Nephron (organoid): ENCODE results near the gene PPP2R5E.
"Not testable (repeated sequence)": the region's sequence is repeated elsewhere in the genome, so short reads cannot be mapped to it uniquely, and the experiment has no call there.

Experiments used
- H3K27ac Mint-ChIP-seq, 3 experiments: 2 replicates each; pipeline ENCODE4 v1.8.0; 2020; ENCODE audit warnings: mixed read lengths in 3 of 3, mild to moderate bottlenecking in 2 of 3, moderate library complexity in 1 of 3
- H3K27me3 Mint-ChIP-seq: 2 replicates; pipeline ENCODE4 v1.8.0; 2021; ENCODE audit warnings: low read depth, mild to moderate bottlenecking, moderate library complexity, mixed read lengths
- H3K36me3 Mint-ChIP-seq: 2 replicates; pipeline ENCODE4 v1.8.0; 2020; ENCODE audit warnings: low read depth, mixed read lengths
- H3K4me1 Mint-ChIP-seq: 2 replicates; pipeline ENCODE4 v1.8.0; 2020; ENCODE audit warnings: mixed read lengths
- H3K4me3 Mint-ChIP-seq, 3 experiments: 2 replicates each; pipeline ENCODE4 v1.8.0; 2020; ENCODE audit warnings: mild to moderate bottlenecking in 3 of 3, mixed read lengths in 3 of 3, moderate library complexity in 2 of 3
- H3K9me3 Mint-ChIP-seq: 2 replicates; pipeline ENCODE4 v1.8.0; 2020; ENCODE audit warnings: mixed read lengths
- TF ChIP-seq, protein P1 (sequence below), 3 experiments: fragments of 200-600 bp; sonication (generic); IDR thresholded peaks; one replicate each; pipeline ENCODE4 v1.5.0; 2021; ENCODE audit warnings: antibody characterized with exemption in 3 of 3; ENCODE audit not compliant: unreplicated experiment in 3 of 3

Gene PPP2R5E

DNA sequence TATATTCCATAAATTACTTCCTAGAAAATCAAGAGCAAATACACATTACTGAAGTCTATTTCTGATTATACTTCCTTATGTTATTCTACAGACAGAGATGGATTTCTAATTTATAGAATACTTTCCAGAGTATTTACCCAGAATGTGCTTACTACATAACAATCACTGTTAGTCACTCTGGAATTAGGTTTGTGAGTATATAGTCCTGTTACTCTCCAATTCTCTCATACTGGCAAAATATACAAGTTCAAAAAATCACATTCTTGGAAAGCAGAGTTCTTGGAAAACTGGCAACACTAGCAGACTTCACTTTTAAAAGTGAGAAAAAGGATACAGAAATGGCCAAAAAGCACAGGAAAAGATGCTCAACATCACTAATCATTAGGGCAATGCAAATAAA is 7.3 kb downstream of the PPP2R5E start:
- TF ChIP-seq, protein P1, sequence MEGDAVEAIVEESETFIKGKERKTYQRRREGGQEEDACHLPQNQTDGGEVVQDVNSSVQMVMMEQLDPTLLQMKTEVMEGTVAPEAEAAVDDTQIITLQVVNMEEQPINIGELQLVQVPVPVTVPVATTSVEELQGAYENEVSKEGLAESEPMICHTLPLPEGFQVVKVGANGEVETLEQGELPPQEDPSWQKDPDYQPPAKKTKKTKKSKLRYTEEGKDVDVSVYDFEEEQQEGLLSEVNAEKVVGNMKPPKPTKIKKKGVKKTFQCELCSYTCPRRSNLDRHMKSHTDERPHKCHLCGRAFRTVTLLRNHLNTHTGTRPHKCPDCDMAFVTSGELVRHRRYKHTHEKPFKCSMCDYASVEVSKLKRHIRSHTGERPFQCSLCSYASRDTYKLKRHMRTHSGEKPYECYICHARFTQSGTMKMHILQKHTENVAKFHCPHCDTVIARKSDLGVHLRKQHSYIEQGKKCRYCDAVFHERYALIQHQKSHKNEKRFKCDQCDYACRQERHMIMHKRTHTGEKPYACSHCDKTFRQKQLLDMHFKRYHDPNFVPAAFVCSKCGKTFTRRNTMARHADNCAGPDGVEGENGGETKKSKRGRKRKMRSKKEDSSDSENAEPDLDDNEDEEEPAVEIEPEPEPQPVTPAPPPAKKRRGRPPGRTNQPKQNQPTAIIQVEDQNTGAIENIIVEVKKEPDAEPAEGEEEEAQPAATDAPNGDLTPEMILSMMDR (IDR thresholded peaks at IDR 0.05; ENCODE audit: unreplicated experiment in 3 of 3), result no peak
- Mint-ChIP-seq H3K4me3 (no peak overlapping the region), H3K4me1 (peaks cover 10% of the 10 kb centered on the region), H3K36me3 (peaks cover 76% of the 10 kb centered on the region), H3K27me3 (no peaks in the 10 kb centered on the region), H3K9me3 (no peaks in the 10 kb centered on the region), H3K27ac (no peak overlapping the region)

DNA sequence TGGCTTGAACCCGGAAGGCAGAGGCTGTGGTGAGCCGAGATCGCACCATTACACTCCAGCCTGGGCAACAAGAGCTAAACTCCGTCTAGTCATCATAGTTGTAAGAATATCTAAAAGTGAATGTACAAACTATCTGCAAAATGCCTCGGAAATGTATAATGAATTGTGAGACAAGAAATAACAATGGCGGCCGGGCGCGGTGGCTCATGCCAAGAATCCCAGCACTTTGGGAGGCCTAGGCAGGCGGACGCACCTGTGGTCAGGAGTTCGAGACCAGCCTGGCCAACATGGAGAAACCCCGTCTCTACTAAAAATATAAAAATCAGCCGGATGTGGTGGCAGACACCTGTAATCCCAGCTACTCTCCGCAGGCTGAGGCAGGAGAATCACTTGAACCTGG is 9.7 kb downstream of the PPP2R5E start:
- H3K9me3 Mint-ChIP-seq, result no peaks in the 10 kb centered on the region
- no peaks in the 10 kb centered on the region for H3K4me1 Mint-ChIP-seq
- TF ChIP-seq, protein P1 (IDR thresholded peaks at IDR 0.05; ENCODE audit: unreplicated experiment in 3 of 3), result no peak
- no peak overlapping the region for H3K27ac Mint-ChIP-seq
- H3K4me3 Mint-ChIP-seq, result no peak overlapping the region
- H3K27me3 Mint-ChIP-seq, result no peaks in the 10 kb centered on the region
- H3K36me3 Mint-ChIP-seq, result peaks cover 76% of the 10 kb centered on the region

DNA sequence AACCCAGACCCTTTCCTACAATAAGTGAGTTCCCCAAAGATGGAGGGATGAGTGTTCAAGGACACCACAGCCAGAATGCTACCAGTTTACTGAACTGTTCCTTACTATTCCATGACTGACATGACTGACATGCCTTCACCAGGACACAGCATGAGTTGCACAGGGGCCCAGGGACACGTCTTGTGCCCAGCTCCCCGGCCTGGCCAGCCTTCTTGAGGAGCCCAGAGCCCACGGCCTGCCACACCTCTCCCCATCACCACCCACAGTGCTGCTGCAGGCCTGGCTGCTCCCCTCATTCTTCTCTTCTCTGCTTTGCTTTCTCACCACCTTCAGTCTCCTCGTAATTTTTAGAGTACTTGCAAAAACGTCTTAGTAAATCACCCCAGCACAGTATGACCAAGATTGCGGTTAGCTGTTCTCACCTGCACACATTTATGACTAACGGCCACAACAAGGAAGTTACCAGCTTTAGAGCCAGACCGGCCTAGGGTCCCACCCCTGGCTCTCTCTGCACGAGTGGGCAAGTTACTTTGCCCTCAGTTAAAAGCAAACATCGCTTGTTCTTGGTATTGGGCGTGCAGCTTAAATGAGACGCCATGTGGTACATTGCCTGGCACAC is 18.5 kb downstream of the PPP2R5E start:
- Mint-ChIP-seq H3K9me3 (peaks cover 2% of the 10 kb centered on the region), H3K4me3 (no peak overlapping the region), H3K27ac (peak overlapping the region; percentile 49 to 62 (median 60)), H3K4me1 (peaks cover 19% of the 10 kb centered on the region), H3K27me3 (no peaks in the 10 kb centered on the region), H3K36me3 (peaks cover 61% of the 10 kb centered on the region)
- TF ChIP-seq, protein P1 (IDR thresholded peaks at IDR 0.05; ENCODE audit: unreplicated experiment in 3 of 3), result no peak

DNA sequence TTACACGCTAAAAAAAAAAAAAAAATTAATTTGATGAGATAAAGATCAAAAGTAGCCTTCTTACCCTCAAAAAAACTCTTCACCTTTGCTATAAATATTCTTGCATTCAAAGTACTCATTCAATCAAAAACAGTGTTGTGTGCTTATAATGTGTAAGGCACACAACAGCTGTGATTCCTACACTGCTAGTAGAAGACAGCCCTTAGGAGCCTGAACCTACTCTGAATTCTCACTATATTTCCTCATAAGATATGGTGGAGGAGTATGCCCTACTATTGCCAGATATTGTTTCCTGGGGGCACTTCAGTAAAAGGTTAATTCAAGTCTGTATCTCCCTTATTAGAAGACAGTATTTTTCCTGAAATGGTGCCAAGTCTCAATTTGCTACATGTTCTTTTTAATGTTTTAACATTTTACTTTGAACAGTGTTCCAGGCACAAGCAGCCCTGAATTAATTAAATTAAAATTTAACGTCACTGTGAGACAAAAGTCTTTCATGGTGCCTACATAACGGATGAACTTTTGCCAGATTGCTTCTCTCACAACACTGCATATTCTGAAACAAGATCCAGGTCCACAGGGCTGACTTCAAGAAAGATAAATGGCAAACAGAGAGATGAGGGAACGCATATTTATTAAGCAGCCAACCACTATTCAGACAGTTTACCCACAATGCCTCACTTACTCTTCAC is 19.3 kb downstream of the PPP2R5E start:
- Mint-ChIP-seq H3K27ac (peak overlapping the region; percentile 49 to 62 (median 60)), H3K27me3 (no peaks in the 10 kb centered on the region), H3K9me3 (peaks cover 2% of the 10 kb centered on the region), H3K4me3 (no peak overlapping the region), H3K36me3 (peaks cover 60% of the 10 kb centered on the region), H3K4me1 (peaks cover 19% of the 10 kb centered on the region)
- TF ChIP-seq, protein P1 (IDR thresholded peaks at IDR 0.05; ENCODE audit: unreplicated experiment in 3 of 3), result no peak

DNA sequence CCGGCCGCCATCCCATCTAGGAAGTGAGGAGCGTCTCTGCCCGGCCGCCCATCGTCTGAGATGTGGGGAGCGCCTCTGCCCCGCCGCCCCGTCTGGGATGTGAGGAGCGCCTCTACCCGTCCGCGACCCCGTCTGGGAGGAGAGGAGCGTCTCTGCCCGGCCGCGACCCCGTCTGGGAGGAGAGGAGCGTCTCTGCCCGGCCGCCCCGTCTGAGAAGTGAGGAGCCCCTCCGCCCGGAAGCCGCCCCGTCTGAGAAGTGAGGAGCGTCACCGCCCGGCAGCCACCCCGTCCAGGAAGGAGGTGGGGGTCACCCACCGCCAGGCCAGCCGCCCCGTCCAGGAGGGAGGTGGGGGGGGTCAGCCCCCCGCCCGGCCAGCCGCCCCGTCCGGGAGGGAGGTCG is 20.7 kb downstream of the PPP2R5E start:
- H3K27ac Mint-ChIP-seq, H3K9me3 Mint-ChIP-seq: not testable (repeated sequence)

DNA sequence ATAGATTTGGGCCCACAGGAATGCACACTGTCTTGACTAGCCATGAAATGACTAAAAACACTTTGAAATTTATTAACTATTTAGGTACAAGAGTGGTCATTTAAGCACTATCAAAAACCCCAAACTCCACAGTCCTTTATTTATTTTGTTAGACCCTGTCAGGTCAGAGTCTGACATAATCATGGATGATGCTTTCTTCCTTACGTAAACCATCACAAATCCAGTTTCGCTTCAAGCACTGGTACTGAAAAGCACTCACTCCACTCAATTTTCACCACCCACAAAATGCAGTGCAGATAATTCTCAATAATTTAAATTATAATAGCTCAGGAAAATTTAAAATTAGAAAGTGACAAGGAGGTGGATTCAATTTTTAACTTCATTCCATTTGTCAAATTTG is 25.8 kb downstream of the PPP2R5E start:
- no peaks in the 10 kb centered on the region for H3K9me3 Mint-ChIP-seq
- H3K4me3 Mint-ChIP-seq, result no peak overlapping the region
- H3K4me1 Mint-ChIP-seq, result peaks cover 25% of the 10 kb centered on the region
- no peak overlapping the region for H3K27ac Mint-ChIP-seq
- TF ChIP-seq, protein P1 (IDR thresholded peaks at IDR 0.05; ENCODE audit: unreplicated experiment in 3 of 3), result no peak
- H3K36me3 Mint-ChIP-seq, result peaks cover 26% of the 10 kb centered on the region
- no peaks in the 10 kb centered on the region for H3K27me3 Mint-ChIP-seq

More for the DNA sequence above, 20.7 kb downstream of the PPP2R5E start:
- peaks cover 56% of the 10 kb centered on the region for H3K36me3 Mint-ChIP-seq
- H3K4me3 Mint-ChIP-seq, H3K27me3 Mint-ChIP-seq: not testable (repeated sequence)
- H3K4me1 Mint-ChIP-seq, result peaks cover 19% of the 10 kb centered on the region
